Globus pallidus (tissue), 1 donor: ENCODE data around the gene GLIPR1L2.
A peak's percentile ranks its signal among the peaks of the same experiment; 100 is the strongest.
"Not testable (repeated sequence)": the region's sequence is repeated elsewhere in the genome, so short reads cannot be mapped to it uniquely, and the experiment has no call there.

Experiments used
- DNase-seq: peaks from one replicate; pipeline ENCODE4 v3.0.0-alpha.2; 2015; ENCODE audit warnings: low spot score

The GLIPR1L2 gene

DNA sequence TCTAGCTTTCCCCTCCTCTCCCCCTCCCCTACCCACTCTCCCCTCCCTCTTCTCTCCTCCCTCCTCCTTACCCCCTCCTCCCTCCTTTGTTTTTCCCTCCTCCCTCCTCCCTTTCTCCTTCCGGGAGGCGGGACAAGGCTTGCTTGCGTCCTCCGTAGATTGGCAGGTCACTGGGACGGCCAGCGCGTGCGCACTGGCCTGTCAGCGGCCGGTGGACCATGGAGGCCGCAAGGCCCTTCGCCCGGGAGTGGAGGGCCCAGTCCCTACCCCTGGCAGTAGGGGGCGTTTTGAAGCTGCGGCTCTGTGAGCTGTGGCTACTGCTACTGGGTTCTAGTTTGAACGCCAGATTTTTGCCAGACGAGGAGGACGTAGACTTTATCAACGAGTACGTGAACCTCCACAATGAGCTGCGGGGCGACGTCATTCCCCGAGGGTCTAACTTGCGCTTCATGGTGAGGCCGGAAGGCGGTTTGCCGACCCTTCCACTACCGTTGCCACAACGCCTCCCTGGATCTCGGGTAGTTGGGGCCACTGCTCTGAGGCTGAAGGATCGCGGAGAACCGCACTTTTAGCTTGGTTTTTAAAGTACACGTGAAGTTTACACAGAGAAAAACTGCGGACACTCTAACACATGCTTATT, at the start of gene GLIPR1L2:
GLIPR1L2 (plus strand) TSS at position 191 of the 640 bp plus-strand sequence; CDS start at position 219, 28 bp downstream.
- peak; percentile 99 for DNase-seq

DNA sequence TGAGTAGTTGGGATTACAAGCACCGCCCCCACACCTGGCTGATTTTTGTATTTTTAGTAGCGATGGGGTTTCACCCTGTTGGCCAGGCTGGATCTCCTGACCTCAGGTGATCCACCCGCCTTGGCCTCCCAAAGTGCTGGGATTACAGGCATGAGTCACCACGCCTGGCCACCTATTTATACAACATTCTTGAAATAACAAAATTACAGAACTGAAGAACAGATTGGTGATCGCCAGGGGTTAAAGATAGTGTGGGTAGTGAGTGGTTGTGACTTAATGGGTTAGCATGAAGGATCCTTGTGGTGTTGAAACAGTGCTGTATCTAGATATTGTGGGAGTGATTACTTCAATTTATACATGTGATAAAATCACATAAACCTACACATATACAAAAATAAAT, 49.0 kb upstream of the GLIPR1L2 start:
- DNase-seq: no peak

DNA sequence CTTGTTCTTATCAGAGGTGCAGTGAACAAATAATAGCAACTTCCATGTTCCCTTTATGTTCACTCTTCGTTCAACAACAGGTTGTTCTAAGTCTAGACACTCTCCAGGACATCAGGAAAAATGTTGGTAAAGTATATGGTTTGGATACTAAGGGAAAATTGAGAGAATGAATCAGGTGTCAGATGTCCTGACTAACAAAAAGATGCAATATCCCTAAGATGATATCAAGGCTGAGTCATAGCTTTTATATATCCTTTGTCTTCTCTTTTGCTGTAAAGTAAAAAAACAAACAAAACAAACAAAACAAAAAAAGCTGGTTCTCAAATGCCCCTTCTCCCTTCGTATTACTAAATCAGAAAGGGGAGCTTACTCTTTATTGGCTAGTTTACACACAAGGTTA, 45.4 kb upstream of the GLIPR1L2 start:
- no peak for DNase-seq

DNA sequence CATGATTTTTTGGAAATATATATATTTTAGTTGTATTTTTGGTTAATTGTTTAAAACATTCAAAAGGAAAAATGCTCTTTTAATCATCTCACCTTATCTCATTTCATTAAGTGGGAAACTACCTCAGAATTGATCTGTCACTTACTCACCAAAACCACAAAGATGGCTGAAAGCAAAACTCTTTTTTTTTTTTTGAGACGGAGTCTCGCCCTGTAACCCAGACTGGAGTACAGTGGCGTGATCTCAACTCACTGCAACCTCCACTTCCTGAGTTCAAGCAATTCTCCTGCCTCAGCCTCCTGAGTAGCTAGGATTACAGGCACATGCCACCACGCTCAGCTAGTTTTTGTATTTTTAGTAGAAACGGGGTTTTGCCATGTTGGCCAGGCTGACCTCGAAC, 44.7 kb upstream of the GLIPR1L2 start:
- not testable (repeated sequence) for DNase-seq

DNA sequence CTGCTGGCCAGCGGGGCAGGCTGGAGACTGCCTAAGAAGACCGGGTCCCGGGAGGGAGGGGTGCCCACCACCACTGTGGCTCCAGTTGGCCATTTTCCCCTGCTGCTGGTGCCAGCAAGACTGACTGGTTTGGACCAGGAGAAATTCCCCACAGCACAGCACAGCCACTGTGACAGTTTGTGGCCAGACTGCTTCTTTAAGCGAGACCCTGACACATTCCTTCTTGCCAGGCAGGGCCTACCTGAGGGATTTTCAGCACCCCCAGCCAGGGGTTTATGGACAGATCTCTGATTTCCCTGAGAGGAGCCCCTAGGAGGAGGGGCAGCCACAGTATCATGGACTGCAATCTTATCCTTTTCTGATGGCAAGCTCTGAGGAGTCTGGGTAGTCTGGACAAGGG, 40.9 kb upstream of the GLIPR1L2 start:
- no peak for DNase-seq

DNA sequence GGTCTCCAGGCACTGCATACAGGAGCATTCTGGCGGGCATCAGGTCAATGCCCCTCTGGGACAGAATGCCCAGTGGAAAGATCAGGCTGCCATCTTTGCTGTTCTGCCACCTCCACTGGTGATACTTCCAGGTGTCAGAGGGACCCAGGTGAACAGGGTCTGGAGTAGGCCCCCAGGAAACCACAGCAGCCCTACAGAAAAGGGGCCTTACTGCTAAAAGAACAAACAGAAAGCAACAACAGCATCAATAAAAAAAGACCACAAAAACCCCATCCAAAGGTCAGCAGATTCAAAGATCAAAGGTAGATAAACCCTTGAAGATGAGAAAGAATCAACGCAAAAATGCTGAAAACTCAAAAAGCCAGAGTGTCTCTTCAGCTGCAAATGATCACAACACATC, 40.5 kb upstream of the GLIPR1L2 start:
- no peak for DNase-seq

DNA sequence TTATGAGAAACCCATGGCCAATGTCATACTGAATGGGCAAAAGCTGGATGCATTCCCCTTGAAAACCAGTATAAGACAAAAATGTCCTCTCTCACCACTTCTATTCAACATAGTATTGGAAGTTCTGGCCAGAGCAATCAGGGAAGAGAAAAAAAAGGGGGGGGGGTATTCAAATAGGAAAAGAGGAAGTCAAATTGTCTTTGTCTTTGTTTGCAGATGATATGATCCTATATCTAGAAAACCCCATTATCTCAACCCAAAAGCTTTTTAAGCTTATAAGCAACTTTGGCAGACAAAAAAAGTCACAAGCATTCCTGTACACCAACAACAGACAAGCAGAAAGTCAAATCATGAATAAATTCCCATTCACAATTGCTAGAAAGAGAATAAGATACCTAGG, 36.9 kb upstream of the GLIPR1L2 start:
- DNase-seq: no peak

DNA sequence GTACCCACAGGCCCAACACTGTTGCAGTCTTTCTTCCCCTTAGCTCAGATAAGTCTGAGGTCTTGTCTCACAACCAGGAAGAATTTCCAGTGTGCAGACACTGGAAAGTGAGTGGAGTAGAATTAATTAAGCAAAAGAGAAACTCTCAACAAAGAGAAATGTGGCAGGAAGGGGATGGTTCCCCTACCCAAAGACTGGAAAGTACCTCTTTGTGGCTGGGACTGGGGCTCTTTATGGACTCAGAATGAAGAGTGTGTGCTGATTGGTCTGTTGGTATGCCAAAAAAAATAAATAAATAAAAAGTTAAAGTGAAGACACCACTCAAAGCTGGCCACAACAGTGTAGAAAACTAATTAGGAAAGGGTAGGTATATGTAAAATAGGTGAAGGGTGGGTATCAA, 30.0 kb upstream of the GLIPR1L2 start:
- DNase-seq: no peak

DNA sequence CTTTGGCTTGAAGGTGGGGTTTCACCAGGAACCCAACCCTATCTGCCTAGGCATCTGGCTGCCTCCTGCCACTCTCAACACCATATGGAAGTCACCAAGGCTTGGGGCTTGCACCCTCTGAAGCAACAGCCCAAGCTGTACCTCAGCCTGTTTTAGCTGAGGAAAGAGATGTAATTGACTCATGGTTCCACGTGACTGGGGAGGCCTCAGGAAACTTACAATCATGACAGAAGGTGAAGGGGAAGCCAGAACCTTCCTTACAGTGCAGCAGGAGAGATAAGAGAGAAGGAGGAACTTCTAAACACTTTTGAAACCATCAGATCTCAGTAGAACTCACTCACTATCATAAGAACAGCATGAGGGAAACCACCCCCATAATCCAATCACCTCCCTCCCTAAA, 29.5 kb upstream of the GLIPR1L2 start:
- DNase-seq: no peak

DNA sequence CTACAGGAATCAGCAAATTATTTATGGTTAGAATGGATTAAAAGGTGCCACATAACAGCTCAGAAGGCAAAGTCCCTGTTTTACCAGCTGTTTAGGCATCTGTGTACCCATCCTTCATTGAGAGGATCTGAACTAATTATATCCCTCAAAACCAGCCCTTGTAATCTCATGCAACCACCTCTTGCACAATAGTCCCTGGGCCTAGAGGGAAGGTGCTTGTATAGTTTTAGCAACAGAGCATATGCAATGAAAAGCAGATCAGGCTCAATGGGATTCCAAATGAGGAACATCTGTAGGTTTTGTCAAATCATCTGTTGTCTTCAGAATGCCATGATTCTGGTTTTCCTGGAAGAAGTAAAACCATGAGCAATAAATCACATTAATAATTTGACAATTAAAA, 26.0 kb upstream of the GLIPR1L2 start:
- no peak for DNase-seq

DNA sequence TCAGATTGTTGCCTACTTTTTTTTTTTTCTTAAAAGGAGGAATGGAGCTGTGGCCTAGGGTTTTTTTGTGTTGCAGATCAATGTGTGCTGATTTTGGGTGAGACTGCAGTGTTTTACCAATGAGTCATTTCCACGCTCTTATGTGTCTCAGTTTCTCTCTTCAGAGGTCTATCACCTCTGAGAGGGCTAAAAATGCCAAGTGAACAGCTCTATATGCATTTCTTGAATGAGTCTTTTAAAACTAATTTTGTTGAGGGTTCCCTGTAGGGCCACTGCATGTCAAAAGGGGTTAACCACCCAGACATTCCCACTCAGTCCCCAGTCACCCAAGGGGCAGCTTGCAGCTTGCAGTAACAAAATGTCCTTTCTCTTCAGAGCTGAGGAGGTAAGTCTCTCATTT, 24.3 kb upstream of the GLIPR1L2 start:
- no peak for DNase-seq

DNA sequence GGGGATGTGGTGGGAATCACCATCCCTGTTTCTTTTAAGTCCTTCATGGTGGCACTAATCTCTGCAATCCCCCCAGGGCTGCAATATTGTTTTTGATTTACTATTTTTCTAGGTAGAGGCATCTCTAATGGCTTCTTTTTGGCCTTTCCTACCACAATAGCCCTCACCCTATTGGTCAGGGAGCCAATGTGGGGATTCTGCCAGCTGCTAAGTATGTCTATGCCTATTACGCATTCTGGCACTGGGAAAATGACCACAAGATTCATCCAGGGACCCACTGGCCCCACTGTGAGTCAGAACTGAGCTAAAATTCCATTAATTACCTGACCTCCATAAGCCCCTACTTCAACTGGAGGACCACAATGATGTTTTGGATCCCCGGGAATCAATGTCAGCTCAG, 15.9 kb upstream of the GLIPR1L2 start:
- no peak for DNase-seq

DNA sequence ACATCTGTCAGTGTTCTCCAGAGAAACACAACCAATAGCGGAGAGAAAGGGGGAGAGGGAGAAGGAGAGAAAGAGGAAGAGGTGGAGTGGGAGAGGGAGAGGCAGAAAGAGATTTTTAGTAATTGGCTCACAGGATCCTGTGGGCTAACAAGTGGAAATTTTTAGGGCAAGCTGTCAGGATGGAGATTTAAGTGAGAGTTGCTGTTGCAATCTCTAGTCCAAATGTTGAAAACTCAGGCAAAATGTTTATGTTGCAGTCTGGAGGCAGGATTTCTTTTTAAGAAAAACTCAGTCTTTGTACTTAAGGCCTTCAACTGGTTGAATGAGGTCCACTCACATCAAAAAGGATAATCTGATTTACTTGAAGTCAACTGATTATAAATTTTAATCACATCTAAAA, 12.5 kb upstream of the GLIPR1L2 start:
- DNase-seq: no peak

DNA sequence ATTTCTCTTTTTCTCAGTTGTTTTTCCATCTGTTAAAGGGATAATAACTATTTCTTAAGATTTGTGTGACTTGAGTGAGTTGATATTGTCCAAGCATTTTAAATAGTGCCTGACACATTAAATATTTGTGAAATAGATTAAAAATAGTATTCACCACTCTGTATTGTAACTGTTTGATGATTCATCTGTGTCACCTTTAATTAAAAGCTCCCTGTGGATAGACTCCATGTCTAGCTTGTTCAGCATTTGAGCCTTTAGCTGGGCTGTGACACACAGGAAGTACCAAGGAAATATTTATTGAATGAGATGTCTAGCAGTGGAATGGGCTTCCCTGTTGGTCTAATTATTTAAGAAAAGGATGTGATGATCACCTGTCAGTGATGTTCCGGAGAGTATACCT, 1.8 kb upstream of the GLIPR1L2 start:
- peak; percentile 6 for DNase-seq

DNA sequence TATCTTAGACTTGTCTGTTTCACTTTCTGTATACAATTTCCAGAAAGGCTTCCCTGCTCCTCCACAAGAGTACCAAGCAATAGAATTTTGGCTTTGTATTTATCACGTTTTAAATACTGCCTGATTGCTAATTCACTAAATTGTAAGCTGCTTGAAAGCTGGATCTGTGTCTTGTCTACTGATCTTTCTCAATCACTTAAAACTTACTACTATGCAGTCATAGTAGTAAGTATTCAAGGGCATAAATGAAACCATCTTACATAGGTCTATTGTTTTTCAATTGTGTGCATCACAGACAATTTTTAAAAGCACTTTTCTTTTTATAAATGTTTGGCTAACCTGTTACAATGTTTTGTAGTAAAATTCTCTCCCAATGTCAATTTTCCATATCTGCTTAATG, 1.2 kb upstream of the GLIPR1L2 start:
- DNase-seq: peak; percentile 31

DNA sequence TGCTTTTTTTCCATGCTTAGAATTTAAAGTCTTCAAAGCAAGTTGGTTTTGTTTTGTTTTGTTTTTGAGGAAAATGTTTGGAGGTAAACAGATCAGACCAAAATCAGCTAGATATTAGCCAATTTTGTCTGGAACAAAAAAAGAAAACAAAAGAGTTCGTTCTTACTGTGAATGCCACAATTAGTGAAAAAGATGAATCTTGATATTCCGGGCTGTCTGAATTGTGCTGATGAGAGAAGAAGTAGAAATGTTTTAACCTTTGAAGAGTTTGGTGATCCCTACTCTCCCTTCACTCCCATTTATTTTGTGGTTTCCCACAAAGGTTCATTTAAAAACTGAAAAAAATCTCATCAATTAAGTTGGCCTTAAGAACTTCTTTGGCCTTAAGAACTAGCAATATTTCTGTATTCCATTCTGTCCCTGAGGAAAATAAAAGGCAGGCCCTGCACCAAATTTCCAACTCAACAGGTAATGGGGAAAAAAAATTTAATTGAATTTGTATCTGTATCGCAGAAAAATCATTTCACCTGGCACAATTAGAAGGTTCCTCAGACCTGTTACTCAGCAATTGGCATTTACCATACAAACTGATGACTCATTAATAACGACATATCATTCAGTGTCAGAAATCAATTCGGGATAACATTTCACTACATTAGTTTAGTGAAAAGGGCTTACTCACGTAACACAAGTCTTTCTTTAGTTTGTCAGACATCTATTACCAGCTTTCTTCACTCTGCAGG, 562 bp upstream of the GLIPR1L2 start:
- no peak for DNase-seq

DNA sequence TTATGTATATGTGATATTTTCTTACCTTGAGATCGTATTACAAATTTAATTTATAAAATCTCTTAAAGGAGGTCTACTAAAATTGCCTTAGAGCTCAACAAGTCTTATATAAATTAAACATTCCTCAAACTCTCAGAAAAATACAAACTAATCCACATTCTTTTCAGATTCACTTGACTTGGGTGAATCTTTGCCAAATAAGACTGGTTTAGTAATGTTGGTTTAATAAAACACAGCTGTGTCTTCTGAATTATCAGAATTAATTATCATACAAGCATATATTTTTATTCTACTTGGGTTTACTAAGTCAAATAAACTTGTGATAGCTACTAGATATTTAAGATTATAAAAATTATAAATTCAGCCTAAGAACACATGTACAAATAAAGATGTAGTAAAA, 13.3 kb downstream of the GLIPR1L2 start:
- no peak for DNase-seq

DNA sequence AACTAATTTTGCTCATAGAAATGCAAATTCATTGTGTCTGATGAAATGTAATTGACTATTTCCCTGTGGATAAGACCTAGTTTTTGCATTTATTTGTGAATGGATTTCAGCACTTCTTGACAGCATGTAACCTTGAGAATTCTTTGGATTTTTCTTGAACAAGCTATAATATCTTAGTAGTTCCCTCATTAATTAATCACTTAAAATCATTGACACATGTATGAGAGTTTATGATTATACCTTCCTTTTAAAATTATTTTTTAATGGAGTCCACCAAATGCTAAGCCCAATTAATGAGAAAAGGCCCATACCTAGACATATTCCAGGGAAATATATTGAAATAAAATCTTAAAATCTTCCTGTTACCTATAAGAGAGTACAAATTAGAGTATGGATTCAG, 16.8 kb downstream of the GLIPR1L2 start:
- DNase-seq: no peak

DNA sequence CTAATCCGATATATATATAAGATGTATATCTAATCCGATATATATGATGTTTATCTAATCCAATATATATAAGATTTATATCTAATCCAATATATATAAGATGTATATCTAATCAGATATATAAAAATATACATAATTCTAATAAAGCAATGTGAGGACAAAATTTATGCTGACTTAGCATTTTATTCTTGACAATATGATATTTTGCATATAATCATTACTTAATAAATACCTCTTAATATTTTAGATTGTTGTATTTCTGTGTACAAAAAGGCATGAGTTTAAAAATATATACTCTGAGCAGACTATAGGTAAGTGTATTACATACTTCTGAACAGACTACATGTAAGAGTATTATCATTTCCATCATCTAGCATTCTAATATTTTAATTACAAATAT, 18.9 kb downstream of the GLIPR1L2 start:
- no peak for DNase-seq

DNA sequence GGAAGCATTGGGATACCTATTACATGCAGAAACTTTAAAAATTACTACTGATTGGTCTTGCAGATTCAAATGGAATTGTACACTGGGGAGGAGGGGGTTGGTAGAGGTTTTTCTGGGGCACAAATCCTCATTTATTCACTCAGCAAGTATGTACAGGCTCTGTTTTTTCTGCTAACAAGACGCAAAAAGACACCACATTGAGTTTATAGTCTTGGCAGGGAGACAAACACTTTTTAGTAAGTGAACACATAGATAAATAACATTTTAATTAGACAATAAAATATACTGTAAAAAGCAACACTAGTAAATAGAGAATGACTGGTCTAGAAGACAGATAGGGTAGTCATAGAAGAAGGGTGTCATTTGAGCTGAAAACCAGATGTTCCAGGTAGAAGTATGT, 23.8 kb downstream of the GLIPR1L2 start:
- no peak for DNase-seq

DNA sequence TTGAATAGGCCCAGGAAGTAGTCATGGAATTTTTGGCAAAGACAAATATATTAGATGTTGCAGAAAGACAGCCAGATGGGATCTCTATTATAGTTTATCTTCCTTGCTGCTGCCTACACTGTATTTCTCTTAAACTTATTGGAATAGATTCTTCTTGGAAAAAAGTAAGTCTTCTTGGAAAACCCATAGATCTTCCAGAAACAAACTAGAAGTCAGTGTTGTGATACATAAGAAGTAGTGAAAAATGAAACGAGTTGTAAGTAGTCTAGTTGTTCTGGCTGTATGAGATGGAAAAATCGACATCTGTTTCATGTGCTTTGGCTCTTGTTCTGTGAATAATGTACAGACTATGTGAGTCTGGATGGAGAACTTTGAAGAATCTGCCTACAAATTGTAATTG, 29.0 kb downstream of the GLIPR1L2 start:
- no peak for DNase-seq

DNA sequence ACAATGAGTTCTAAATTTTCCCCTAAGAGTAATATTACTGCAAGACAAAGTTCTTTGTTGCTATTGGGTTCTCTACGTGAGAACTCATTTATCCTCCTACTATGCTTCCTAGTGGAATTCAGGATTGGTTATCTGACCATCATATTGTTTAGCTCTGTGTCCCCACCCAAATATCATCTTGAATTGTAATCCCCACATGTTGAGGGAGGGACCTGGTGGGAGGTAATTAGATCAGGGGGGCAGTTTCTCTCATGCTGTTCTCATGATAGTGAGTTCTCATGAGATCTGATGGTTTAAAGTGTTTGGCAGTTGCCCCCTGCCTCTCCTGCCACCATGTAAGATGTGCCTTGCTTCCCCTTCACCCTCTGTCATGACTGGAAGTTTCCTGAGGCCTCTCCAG, 36.6 kb downstream of the GLIPR1L2 start:
- DNase-seq: no peak

DNA sequence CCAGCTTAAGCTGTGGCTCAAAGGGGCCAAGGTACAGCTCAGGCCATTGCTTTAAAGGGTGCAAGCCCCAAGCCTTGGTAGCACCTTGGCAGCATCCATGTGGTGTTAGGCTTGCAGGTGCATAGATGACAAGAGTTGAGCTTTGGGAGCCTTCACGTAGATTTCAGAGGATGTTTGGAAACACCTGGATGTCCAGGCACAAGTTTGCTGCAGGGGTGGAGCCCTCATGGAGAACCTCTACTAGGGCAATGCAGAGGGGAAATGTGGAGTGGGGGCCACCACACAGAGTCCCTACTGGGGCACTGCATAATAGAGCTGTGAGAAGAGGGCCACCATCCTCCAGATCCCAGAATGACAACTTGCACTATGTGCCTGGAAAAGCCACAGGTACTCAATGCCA, 37.9 kb downstream of the GLIPR1L2 start:
- DNase-seq: no peak

DNA sequence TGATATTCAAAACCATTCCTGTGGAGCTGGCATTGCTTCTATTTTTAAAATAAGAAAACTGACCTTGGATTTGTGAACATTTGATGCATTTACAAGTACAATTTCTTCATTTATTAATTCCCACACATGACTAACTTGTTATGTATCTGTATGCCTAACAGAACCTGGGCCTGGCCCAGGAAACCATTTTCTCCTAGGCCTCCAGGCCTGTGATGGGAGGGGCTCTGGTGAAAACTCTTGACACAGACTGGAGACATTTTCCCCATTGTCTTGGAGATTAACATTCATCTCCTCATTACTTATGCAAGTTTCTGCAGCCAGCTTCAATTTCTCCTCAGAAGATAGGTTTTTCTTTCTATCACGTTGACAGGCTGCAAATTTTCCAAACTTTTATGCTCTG, 42.0 kb downstream of the GLIPR1L2 start:
- DNase-seq: no peak
